ENCODE results near the gene AQP7. TPM values are rescaled to one million over a fixed set of nuclear protein-coding genes. Genes with fewer than 3 reads are reported as not detected.
"Not testable (repeated sequence)": the region's sequence is repeated elsewhere in the genome, so short reads cannot be mapped to it uniquely, and the experiment has no call there.

AQP7 gene
- total RNA-seq: not detected

GRCh38 chr9:33402371-33402770, at the start of gene AQP7:
AQP7 (minus strand) TSS chr9:33402568; CDS start chr9:33401262, 1,306 bp downstream.
- H3K9me3 Mint-ChIP-seq; H3K4me3 Mint-ChIP-seq; H3K36me3 Mint-ChIP-seq (ENCODE audit: low read depth); DNase-seq; H3K27me3 Mint-ChIP-seq (ENCODE audit: low read depth); H3K27ac Mint-ChIP-seq; H3K4me1 Mint-ChIP-seq (ENCODE audit: low read depth): not testable (repeated sequence)
- intact Hi-C loops (cut with micrococcal nuclease): loop anchor here (5.0 kb wide), 2 partner anchors 115 to 220 kb away; no protein-coding TSS in a partner anchor
- CTCF ChIA-PET: interaction anchor here (1.2 to 4.4 kb wide), 7 partner anchors 13 to 72 kb away, joined by 3 to 69 read pairs (median 14); partner anchors contain the start of genes AQP3 and NOL6

GRCh38 chr9:33450621-33451146, 48.3 kb upstream of the AQP7 start:
- intact Hi-C loops (cut with micrococcal nuclease): loop anchor here (10.0 kb wide), 1 partner anchor 896 kb away; the partner anchor contains the start of genes SMIM27 and TOPORS
- Mint-ChIP-seq H3K27me3 (ENCODE audit: low read depth) (no peaks in the 10 kb centered on the region), H3K27ac (peak overlapping the region; percentile 41), H3K9me3 (no peaks in the 10 kb centered on the region), H3K36me3 (ENCODE audit: low read depth) (no peaks in the 10 kb centered on the region), H3K4me3 (no peak overlapping the region), H3K4me1 (ENCODE audit: low read depth) (peaks cover 71% of the 10 kb centered on the region)
- DNase-seq: no peak
- CTCF ChIA-PET: interaction anchor here (0.7 to 8.6 kb wide), 6 partner anchors 9 to 47 kb away, joined by 3 to 159 read pairs (median 20); partner anchors contain the start of gene AQP7

- H3K27ac Mint-ChIP-seq: no peak overlapping the region
- intact Hi-C loops (cut with micrococcal nuclease): loop anchor here (5.0 to 10.0 kb wide), 2 partner anchors 728 to 895 kb away; partner anchors contain the start of genes SMIM27, TOPORS and UBAP1
- H3K4me1 Mint-ChIP-seq (ENCODE audit: low read depth): peaks cover 73% of the 10 kb centered on the region
- no peaks in the 10 kb centered on the region for H3K27me3 Mint-ChIP-seq (ENCODE audit: low read depth)
- no peaks in the 10 kb centered on the region for H3K36me3 Mint-ChIP-seq (ENCODE audit: low read depth)
- no peaks in the 10 kb centered on the region for H3K9me3 Mint-ChIP-seq
- CTCF ChIA-PET: interaction anchor here (0.6 to 8.6 kb wide), 7 partner anchors 16 to 69 kb away, joined by 3 to 159 read pairs (median 5); partner anchors contain the start of gene NOL6
- no peak for DNase-seq
- H3K4me3 Mint-ChIP-seq: no peak overlapping the region
These were observed 47.3 kb upstream of the AQP7 start for GRCh38 chr9:33449715-33450114.

GRCh38 chr9:33447799-33448553, 45.6 kb upstream of the AQP7 start:
- no peaks in the 10 kb centered on the region for H3K27me3 Mint-ChIP-seq (ENCODE audit: low read depth)
- H3K4me1 Mint-ChIP-seq (ENCODE audit: low read depth): peaks cover 60% of the 10 kb centered on the region
- intact Hi-C loops (cut with micrococcal nuclease): loop anchor here (1.0 to 5.0 kb wide), 9 partner anchors 10 to 729 kb away; partner anchors contain the start of genes DNAJA1 and UBAP1

GRCh38 chr9:33446946-33447798, 44.8 kb upstream of the AQP7 start, which contains the start of gene AQP3:
AQP3 (minus strand) TSS chr9:33447593; CDS start chr9:33447530, 63 bp downstream.
- Mint-ChIP-seq H3K4me1 (ENCODE audit: low read depth) (peaks cover 52% of the 10 kb centered on the region), H3K27me3 (ENCODE audit: low read depth) (no peaks in the 10 kb centered on the region), H3K9me3 (no peaks in the 10 kb centered on the region), H3K27ac (peak within 1 kb of the TSS; percentile 91), H3K4me3 (peak within 1 kb of the TSS; percentile 86), H3K36me3 (ENCODE audit: low read depth) (no peaks in the 10 kb centered on the region)
- intact Hi-C loops (cut with micrococcal nuclease): loop anchor here (1.0 to 5.0 kb wide), 15 partner anchors 7 to 730 kb away; partner anchors contain the start of genes BAG1, DNAJA1, NFX1 and UBAP1
- CTCF ChIA-PET: interaction anchor here (0.5 to 8.6 kb wide), 18 partner anchors 9 to 403 kb away, joined by 3 to 159 read pairs (median 6); partner anchors contain the start of genes AQP7 and NOL6
- DNase-seq: peak; percentile 85

More at GRCh38 chr9:33447799-33448553, 45.6 kb upstream of the AQP7 start:
- H3K36me3 Mint-ChIP-seq (ENCODE audit: low read depth): no peaks in the 10 kb centered on the region
- no peaks in the 10 kb centered on the region for H3K9me3 Mint-ChIP-seq
- H3K27ac Mint-ChIP-seq: peak overlapping the region; percentile 78
- DNase-seq: peak; percentile 42
- H3K4me3 Mint-ChIP-seq: peak overlapping the region; percentile 86
- CTCF ChIA-PET: interaction anchor here (0.5 to 8.6 kb wide), 17 partner anchors 8 to 361 kb away, joined by 3 to 159 read pairs (median 6); partner anchors contain the start of genes AQP7 and NOL6

GRCh38 chr9:33446240-33446945, 44.0 kb upstream of the AQP7 start:
- H3K4me1 Mint-ChIP-seq (ENCODE audit: low read depth): peaks cover 50% of the 10 kb centered on the region
- H3K9me3 Mint-ChIP-seq: no peaks in the 10 kb centered on the region
- H3K36me3 Mint-ChIP-seq (ENCODE audit: low read depth): no peaks in the 10 kb centered on the region
- DNase-seq: peak; percentile 82
- peak overlapping the region; percentile 91 for H3K27ac Mint-ChIP-seq
- CTCF ChIA-PET: interaction anchor here (0.8 to 8.6 kb wide), 13 partner anchors 8 to 402 kb away, joined by 3 to 159 read pairs (median 8); partner anchors contain the start of genes AQP7 and NOL6
- intact Hi-C loops (cut with micrococcal nuclease): loop anchor here (1.0 to 5.0 kb wide), 10 partner anchors 8 to 731 kb away; partner anchors contain the start of genes BAG1, DNAJA1, NFX1 and UBAP1
- H3K27me3 Mint-ChIP-seq (ENCODE audit: low read depth): no peaks in the 10 kb centered on the region
- peak overlapping the region; percentile 86 for H3K4me3 Mint-ChIP-seq

GRCh38 chr9:33445389-33446239, 43.2 kb upstream of the AQP7 start:
- CTCF ChIA-PET: interaction anchor here (0.7 to 8.6 kb wide), 6 partner anchors 10 to 71 kb away, joined by 3 to 159 read pairs (median 6); no protein-coding TSS in a partner anchor
- Mint-ChIP-seq H3K27ac (peak overlapping the region; percentile 91), H3K4me1 (ENCODE audit: low read depth) (peaks cover 46% of the 10 kb centered on the region), H3K27me3 (ENCODE audit: low read depth) (no peaks in the 10 kb centered on the region), H3K9me3 (no peaks in the 10 kb centered on the region), H3K4me3 (no peak overlapping the region), H3K36me3 (ENCODE audit: low read depth) (no peaks in the 10 kb centered on the region)
- DNase-seq: peak; percentile 23
- intact Hi-C loops (cut with micrococcal nuclease): loop anchor here (1.0 to 5.0 kb wide), 10 partner anchors 9 to 732 kb away; partner anchors contain the start of genes BAG1, DNAJA1, NFX1 and UBAP1

GRCh38 chr9:33443464-33444154, 41.2 kb upstream of the AQP7 start:
- intact Hi-C loops (cut with micrococcal nuclease): no loop called here
- DNase-seq: no peak
- Mint-ChIP-seq H3K4me1 (ENCODE audit: low read depth) (peaks cover 39% of the 10 kb centered on the region), H3K36me3 (ENCODE audit: low read depth) (no peaks in the 10 kb centered on the region), H3K9me3 (no peaks in the 10 kb centered on the region), H3K27ac (no peak overlapping the region), H3K4me3 (no peak overlapping the region), H3K27me3 (ENCODE audit: low read depth) (no peaks in the 10 kb centered on the region)
- CTCF ChIA-PET: interaction anchor here (0.6 to 2.2 kb wide), 5 partner anchors 9 to 69 kb away, joined by 3 to 9 read pairs (median 6); no protein-coding TSS in a partner anchor

GRCh38 chr9:33443047-33443446, 40.7 kb upstream of the AQP7 start:
- H3K4me1 Mint-ChIP-seq (ENCODE audit: low read depth): peaks cover 33% of the 10 kb centered on the region
- H3K36me3 Mint-ChIP-seq (ENCODE audit: low read depth): no peaks in the 10 kb centered on the region
- H3K27me3 Mint-ChIP-seq (ENCODE audit: low read depth): no peaks in the 10 kb centered on the region
- CTCF ChIA-PET: interaction anchor here (0.6 to 2.2 kb wide), 3 partner anchors 10 to 40 kb away, joined by 5 to 9 read pairs (median 6); no protein-coding TSS in a partner anchor
- no peaks in the 10 kb centered on the region for H3K9me3 Mint-ChIP-seq
- no peak overlapping the region for H3K4me3 Mint-ChIP-seq
- no peak overlapping the region for H3K27ac Mint-ChIP-seq
- intact Hi-C loops (cut with micrococcal nuclease): no loop called here
- no peak for DNase-seq

GRCh38 chr9:33442125-33442524, 39.8 kb upstream of the AQP7 start:
- H3K4me3 Mint-ChIP-seq: no peak overlapping the region
- intact Hi-C loops (cut with micrococcal nuclease): no loop called here
- CTCF ChIA-PET: interaction anchor here (1.0 to 1.4 kb wide), 3 partner anchors 9 to 26 kb away, joined by 3 to 6 read pairs (median 5); no protein-coding TSS in a partner anchor
- H3K27me3 Mint-ChIP-seq (ENCODE audit: low read depth): no peaks in the 10 kb centered on the region
- peaks cover 31% of the 10 kb centered on the region for H3K4me1 Mint-ChIP-seq (ENCODE audit: low read depth)
- no peak for DNase-seq
- H3K27ac Mint-ChIP-seq: no peak overlapping the region
- no peaks in the 10 kb centered on the region for H3K9me3 Mint-ChIP-seq
- no peaks in the 10 kb centered on the region for H3K36me3 Mint-ChIP-seq (ENCODE audit: low read depth)

Data from activated naive CD4-positive, alpha-beta T cell treated with anti-CD3 and anti-CD28 coated beads for 36 hours (primary cell).